ENCODE measurements around the gene NCAM2.

Gene NCAM2

DNA sequence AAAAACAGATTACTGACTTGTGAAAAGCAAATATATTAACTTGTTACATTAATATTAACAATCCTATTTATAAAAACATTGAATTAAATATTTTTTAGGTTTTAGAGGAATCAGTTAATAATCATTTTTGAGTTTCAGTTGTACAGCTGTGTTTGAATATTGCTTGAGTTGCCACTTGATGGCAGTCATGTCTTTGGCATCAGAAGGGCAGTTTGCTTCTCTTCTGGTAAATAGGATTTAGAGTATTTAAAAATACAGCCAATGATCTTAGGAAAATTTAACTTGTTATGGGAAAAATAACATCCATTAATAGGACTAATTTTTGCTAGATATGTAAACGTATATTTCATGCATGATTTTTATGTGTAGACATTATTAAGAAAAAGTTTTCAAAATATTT lies 234.1 kb downstream of the NCAM2 start:
- DNase-seq: no peak

DNA sequence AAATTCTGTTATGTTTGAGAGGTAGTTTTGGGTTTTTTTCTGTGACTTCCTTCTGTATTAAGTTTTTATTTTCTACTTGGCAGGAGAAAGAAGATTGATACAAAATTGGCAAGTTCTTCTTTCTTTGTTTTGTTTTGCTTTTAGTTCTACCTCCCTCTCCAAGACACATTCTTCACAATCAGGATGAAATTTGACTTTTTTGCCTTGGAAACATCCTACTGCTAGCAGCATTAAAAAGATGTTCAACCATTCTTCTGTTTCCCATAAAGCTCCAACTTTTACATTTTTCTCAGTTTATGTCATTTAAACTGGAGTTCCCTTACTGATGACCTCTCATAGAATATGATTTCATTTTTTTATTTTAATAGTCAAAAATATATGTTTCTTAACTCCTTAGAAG lies 234.8 kb downstream of the NCAM2 start:
- no peak for DNase-seq

DNA sequence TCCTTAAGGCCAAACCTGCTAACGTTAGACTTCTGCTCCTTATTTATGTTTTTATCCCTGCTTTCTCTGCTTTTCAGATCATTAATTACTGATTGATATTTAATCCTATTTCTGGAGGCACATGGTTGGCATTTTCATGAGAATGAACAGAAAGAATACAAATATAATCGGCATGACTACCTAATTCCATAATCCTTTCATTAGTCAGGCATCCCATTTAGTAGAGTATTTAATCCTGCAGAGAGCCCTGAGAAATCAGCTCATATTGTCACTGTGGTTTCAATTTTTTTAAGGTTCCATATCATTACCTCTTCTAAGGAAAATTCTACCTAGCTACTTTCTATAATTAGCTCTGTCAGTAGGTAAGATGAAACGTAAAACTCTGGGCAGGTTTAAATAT lies 238.8 kb downstream of the NCAM2 start:
- no peak for DNase-seq

DNA sequence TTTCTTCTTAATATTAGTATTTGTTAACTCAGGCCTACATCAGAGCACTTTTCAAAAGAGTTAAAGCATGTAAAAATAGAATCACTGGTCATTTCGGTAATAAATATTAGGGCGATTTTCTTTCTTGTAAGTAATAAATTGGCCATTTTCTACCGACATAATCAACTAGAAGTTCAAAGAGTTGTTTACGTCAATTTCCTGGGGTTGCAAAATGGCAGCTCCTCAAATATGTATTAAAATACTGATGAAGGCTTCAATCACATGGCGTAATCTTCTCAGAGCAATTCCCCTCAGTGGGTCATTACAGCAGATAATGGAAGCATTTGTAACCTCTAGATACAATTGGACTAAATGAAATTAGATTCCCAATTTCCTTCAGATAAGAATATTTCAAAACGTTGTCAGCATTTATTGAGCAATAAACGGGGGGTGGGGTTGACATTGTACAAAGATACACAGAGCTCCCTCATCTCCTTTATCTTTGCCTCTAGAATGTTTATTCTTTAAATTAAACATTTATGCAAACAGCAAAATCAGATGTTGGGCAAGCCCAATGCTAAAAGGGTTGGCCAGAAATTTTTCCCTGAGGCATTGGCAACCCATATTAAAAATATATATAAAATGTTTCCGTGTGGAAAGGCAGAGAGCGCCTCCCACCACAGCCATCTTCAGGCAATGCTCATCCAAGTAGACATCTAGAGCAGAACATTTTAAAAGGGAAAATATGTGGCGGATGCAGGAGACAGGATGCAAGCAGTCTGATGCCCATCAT lies 240.6 kb downstream of the NCAM2 start:
- no peak for DNase-seq

DNA sequence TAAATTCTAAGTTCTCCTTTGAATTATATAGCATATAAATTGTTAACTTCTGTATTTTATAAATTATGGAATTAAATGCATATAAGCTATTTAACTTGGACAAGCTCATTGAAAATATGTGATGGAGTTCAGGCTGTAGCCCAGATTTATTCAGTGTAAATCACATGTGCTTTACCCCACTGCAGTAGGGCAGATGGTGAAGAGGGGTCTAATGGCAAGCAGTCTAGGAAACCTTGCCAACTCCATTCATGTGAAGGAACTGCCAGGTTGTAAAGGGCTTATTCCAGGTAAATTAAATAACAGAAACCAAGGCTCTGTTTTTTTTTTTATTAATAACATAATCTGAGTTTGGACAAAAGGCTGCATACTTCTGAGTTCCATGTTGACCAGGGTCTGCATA lies 243.2 kb downstream of the NCAM2 start:
- DNase-seq: no peak

DNA sequence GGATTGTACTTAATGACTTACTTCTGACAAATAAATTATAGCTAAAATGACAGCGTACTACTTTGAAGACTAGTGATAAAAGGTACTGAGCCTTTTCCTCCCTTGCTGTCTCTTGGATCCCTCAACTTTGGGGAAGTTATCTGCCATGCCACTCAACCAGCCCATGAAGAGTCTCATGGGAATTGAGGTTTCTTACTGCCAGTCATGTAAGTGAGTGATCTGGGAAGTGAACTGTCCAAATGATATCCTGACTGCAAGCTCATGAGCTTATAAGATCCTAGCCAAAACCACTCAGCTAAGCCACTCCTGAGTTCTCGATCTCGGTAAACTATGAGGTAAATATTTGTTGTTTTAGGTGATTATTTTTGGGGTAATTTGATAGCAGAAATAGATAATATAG lies 247.8 kb downstream of the NCAM2 start:
- no peak for DNase-seq

DNA sequence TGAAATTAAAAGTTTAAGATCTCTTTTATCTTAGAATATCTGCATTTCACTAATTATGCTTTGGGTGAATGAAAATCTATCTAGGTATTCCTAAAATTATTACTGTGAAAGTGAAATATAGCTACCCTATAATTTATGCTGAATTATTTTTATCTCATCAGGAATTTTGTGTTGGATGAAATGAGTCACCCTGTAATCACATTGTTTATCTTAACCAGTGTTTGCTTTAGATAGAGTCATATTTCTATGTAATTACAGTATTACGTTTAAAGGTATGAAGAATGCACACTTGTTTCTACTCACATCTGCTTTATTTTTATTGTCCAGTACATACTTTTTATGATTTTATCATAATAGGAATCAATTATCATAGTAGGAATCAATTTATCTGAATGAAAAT lies 249.2 kb downstream of the NCAM2 start:
- DNase-seq: no peak

DNA sequence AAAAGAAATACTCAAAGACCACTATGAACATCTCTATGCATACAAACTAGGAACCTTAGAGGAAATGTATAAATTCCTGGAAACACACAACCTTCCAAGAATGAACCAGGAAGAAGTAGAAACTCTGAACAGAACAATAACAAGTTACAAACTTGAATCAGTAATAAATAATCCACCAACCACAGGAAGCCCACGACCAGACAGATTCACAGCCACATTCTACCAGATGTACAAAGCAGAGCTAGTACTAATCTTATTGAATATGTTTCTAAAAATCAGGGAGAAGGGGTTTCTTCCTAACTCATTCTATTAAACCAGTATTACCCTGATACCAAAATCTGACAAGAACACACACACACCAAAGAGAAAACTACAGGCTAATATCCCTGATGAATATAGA lies 263.8 kb downstream of the NCAM2 start:
- no peak for DNase-seq

DNA sequence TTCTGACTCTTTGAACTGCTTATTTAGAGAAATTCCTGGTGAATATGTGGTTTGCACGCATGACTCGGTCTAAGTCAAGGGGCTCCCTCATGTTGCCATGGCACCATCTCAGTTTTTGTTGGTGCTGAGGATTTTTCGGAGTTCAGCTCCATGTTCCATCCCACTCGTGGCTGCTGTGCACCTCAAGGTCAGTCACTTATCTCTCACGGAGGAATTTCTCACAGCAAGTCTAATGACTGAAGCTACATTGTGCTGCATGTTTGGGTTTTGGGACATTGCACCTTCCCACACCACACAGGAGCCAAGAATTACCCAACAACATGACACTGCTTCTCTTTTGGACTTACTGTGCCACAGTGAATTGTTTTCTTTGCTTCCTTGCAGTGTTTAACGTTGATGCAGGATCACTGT lies 269.9 kb downstream of the NCAM2 start:
- no peak for DNase-seq

DNA sequence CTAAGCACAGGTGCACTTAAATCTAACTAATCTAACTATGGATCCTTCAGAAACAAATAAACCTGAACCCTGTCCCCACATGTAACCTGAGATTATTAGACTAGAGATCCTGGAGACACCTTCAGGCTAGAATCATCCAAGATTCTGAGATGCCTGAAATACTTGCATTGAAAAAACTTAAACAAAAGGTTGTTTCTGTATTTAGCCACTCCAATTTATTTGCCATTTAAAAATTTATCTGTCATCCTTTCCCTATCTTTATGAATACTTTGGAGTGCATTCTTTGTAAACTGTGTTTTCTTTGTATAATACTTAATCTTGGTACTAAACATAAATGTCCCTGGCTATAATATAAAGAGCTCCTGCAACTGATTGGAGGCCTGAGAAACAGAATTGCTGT lies 270.7 kb downstream of the NCAM2 start:
- no peak for DNase-seq

DNA sequence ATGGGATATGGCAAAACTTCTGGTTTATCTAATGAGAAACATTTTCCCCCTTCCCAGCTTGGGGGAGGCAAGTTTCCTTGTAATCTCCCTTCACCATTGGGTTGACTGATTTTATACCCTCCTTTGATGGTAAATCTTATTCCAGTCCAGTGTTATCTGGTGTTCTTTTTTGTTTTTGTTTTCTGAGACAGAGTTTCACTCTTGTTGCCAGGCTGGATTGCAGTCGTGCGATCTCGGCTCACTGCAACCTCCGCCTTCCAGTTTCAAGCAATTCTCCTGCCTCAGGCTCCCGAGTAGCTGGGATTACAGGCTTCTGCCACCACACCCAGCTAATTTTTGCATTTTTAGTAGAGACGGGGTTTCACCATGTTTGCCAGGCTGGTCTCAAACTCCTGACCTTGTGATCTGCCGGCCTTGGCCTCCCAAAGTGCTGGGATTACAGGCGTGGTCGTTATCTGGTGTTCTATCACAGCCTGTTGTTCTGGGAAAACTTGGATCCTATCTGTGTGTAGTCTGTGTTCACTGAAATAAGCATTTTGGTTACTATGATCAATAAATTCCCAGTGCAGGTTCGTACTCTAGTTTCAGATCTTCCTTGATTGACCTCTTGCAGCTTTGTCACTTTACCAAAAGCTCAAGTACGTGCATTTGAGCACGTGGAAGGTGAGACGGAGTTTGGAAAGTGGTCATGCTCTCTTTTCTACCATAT lies 281.1 kb downstream of the NCAM2 start:
- no peak for DNase-seq

DNA sequence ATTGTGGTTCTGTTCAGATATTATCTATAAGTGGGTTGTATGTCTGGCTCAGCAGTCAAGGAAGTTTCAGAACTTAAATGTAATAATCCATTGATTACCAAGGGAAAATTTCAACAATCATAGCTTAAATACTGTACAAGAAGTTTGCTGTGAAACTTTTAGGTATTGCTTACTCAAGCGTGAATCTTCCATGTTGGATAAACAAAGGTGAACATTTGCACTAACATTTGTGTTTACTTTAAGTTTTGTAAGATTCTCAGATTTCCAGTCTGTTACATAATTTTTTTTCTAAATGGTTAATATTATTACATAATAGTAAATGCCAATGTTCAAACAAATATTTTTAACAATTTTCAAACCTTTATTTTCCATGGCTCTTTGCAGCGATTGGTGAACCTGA lies 285.6 kb downstream of the NCAM2 start:
- DNase-seq: no peak

DNA sequence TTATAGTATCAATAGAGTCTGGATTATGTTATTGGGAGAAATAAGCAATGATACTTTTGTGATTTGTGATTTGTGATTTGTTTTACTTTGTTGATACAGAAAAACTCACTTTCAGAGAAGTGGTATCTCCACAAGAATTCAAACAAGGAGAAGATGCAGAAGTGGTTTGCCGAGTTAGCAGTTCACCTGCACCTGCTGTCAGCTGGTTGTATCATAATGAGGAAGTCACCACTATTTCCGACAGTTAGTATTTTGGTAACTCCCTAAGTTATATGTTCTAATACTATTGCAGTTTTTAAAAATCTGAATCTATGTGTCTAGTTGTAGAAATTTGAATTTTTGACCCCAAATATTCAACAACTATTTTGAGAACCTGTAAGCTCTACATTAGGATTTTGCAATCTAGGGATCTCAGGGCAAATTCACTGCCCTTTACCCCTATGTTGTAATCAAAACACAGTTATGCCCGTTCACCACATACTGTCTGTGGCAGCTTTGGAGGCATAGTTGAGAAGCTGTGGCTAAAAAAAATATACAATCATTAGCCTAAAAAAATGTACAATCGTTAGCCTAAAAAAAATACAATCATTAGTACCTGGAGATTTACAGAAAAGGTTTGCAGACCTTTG lies 288.1 kb downstream of the NCAM2 start:
- no peak for DNase-seq

DNA sequence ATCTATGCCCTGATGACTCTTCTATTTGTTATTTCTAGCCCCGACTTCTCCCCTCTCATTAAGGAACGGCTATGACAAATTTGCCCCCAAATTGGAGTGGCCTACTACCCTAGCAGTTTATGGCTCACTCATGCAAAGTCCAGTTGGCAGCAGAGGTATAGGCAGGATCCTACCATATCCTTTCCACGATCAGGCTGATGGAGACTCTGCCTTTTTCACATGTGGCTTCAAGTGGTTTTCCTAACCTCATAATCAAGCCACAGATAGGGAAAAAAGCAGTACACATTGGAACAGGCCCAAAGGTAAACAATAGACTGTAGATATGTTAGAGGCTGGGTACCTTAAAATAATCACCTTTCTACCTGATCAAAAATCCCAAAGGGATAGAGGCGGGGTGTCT lies 292.5 kb downstream of the NCAM2 start:
- DNase-seq: no peak

DNA sequence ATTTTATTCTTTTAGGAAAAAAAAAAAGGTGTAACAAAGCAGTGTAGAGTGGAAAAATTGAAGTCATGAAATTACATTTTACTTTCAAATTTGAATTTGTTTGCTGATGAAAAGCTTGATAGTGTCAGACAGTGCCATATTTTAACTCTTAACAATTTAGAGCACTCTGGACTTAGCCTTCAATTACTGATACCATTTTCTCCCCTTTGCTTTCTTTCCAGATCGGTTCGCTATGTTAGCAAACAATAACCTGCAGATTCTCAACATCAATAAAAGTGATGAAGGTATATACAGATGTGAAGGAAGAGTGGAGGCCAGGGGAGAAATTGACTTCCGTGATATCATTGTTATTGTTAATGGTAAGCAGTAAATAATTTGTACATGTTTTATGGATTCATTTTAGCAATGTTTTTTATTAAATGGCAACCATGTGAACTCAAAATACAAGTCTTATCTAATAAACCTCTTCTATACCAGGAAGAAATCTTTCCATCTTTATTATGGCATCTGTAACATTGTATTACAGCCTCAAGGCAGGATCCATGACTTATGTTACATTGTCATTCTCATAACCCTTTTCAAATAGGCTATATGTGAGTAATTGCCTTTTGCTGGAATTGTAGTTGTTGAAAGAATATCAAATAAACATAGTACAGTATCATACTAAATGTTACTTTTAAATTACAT lies 293.8 kb downstream of the NCAM2 start:
- no peak for DNase-seq

DNA sequence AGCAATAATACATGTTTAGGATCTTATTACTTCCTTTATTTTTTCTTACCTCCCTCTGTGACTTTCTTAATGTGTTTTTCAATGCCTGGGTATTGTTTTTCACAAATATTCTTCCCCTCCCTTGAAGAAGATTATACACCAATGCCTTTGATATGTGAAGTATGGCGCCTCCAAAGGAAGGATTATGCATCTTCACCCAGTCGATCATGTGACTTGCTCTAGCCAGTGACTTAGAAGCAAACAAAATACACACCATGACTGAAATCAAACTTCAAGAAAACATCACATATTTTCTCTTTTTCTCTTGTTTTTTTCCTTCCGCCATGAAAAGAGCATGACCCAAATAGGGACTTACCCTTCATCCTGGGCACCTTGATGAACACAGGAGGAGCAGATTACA lies 297.1 kb downstream of the NCAM2 start:
- DNase-seq: no peak

DNA sequence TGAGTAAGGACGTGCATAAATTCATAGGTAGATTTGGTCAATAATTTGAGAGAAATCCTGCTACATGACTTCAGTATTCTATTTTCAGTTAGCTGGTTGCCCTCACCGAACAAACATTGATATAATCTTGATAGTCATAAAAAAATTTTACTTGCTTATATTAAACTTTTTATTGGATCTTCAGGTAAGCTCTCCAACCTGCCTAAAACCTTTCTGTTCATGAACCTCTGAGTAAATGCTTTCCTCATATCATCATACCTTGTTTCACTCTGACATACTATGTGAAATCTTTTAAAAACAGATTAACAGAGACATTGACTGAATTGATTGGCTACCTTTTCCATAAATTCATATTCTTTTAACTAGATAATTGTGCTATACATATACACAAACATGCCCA lies 299.0 kb downstream of the NCAM2 start:
- no peak for DNase-seq

DNA sequence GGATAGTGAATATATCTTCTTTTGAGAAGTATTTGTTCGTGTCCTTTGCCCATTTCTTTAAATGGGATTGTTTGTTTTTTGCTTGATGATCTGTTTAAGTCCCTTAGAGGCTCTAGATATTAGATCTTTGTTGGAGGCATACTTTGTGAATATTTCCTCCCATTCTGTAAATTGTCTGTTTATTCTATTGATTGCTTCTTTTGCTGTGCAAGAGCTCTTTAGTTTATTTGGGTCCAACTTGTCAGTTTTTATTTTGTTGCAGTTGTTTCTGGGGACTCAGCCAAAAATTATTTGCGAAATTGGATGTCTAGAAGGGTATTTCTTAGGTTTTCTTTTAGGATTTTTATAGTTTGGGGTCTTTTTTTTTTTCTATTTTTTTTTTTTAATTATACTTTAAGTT lies 302.8 kb downstream of the NCAM2 start:
- no peak for DNase-seq

DNA sequence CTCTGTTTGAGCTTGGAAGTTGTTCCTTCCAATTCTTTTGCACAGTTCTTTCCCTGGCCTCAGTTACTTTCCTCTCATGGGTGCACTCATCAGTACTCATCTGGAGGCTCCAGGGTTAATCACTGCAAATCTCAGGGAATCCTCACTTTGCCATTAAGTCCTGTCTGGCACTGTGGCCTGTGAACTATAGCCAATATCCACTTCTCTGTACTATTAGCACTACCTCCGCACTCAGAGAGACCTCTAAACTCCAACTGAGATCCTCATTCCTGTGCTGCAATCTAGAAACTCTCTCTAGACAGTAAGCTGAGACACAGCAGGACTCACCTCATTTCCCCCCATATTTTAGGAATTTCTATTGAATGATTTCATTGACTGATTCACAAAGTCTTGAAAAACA lies 311.3 kb downstream of the NCAM2 start:
- no peak for DNase-seq

DNA sequence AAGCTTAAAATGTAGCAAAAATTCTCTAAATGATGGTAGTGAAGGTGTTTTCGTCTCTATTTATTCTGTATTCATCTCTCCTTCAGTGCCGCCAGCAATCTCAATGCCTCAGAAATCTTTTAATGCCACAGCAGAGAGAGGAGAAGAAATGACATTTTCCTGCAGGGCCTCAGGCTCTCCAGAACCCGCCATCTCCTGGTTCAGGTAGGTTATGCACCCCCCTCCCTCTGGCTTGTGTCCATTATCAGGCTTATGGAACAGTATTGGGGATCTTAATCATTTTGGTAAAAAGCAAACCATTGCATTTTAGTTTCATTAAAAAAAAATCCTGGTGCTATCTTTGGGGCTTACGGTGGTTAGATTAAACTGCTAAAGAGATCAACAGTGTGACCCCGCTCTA lies 326.1 kb downstream of the NCAM2 start:
- no peak for DNase-seq

DNA sequence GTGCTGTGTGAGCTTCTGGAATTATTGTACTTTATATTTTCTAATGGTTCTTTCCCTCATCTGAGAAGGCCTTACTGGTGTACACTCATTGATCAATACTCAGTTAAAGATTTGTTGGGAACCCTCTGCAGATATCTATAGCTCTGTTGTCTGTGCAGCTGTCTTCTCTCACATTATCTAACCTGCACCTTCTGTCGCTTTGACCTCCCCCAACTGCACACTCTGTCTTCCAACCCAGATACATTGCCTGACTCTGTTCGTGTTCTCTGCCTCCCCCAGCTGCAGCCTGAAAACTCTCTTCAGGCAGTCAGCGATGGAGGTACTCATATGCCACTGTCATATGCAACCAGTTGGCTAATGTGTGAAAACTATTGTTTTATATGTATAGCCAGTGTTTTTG lies 334.3 kb downstream of the NCAM2 start:
- no peak for DNase-seq

DNA sequence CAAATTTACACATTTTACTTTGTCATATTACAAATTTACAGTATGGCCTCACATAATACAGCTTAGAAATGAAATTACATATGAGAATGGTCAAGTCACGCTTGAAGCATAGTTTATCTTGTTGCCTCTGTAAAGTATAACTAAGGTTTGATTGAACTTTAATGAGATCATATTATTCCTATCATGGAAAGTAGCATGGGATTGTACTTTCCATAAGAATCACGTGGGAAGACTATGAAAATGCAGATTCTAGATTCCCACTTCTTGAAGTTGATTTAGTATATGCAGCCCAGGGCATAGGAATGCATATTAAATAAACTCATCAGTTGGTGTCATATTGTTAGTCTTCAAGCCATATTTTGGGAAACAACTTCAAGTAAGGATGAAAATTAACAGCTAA lies 342.8 kb downstream of the NCAM2 start:
- no peak for DNase-seq

DNA sequence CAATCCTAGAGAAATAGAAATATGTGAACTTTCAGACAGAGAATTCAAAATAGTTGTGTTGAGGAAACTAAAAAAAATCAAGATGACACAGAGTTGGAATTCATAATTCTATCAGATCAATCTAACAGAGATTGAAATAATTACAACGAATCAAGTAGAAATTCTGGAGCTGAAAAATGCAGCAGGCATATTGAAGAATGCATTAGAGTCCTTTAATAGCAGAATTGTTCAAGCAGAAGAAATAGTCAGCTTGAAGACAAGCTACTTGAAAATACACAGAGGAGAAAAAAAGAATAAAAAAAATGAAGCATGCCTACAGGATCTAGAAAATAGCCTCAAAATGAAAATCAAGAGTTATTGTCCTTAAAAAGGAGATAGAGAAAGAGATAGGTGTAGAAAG lies 347.1 kb downstream of the NCAM2 start:
- no peak for DNase-seq

DNA sequence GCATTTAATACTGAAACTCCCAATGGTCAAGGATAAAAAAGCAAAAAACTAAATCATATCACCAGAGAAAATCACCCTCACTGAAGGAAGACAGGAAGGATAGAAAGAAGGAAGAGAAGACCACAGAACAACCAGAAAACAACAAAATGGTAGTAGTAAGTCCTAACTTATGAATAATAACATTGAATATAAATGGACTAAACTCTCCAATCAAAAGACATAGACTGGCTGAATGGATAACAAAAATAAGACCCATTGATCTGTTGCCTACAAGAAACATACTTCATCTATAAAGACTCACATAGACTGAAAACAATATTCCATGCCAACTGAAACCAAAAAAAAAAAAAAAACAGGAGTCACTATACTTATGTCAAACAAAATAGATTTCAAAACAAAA lies 347.7 kb downstream of the NCAM2 start:
- no peak for DNase-seq

Measured in CD4-positive, alpha-beta T cell treated with Interleukin-12 subunit alpha and Interleukin-12 subunit beta, for 1 hour (primary cell).